HCT116 (cell line): Measurements from ENCODE around the gene LHPP.

Experiments used
- EZH2phosphoT487 ChIP-seq: fragments of 200-600 bp; IDR thresholded peaks from 2 replicates; pipeline ENCODE4 v1.6.1; 2018; ENCODE audit warnings: antibody characterized with exemption, borderline replicate concordance
- POLR2A ChIP-seq: IDR thresholded peaks from 2 replicates; pipeline ENCODE4 v1.7.0; 2011; ENCODE audit warnings: borderline replicate concordance; ENCODE audit not compliant: insufficient read depth, insufficient read length; ENCODE audit errors: extremely low read depth
- POLR2AphosphoS5 ChIP-seq: IDR thresholded peaks from 2 replicates; pipeline ENCODE4 v1.6.1; 2011; ENCODE audit warnings: mild to moderate bottlenecking, low read depth, low read length, moderate library complexity
- RAD21 ChIP-seq: IDR thresholded peaks from 2 replicates; pipeline ENCODE4 v1.6.1; 2012; ENCODE audit warnings: low read depth, mild to moderate bottlenecking
- REST ChIP-seq: IDR thresholded peaks from 2 replicates; pipeline ENCODE4 v1.6.1; 2012; ENCODE audit warnings: low read depth
- SIN3A ChIP-seq: IDR thresholded peaks from 2 replicates; pipeline ENCODE4 v1.6.1; 2012; ENCODE audit warnings: low read depth
- YY1 ChIP-seq: IDR thresholded peaks from 2 replicates; pipeline ENCODE4 v1.6.1; 2011; ENCODE audit warnings: low read length, low read depth, moderate library complexity, mild to moderate bottlenecking; ENCODE audit not compliant: insufficient replicate concordance; ENCODE audit errors: extremely low read depth
- ZNF274 ChIP-seq: fragments of 200-500 bp; sonication (Bioruptor generic); IDR thresholded peaks from 2 replicates; pipeline ENCODE4 v1.6.1; 2014; ENCODE audit warnings: mild to moderate bottlenecking, low read depth, low read length, inconsistent platforms
- TF ChIP-seq, protein P1 (sequence below), 3 experiments: fragments of 200-600 bp in 1 of 3; sonication (generic) in 1 of 3; IDR thresholded peaks in 2 of 3; conservative IDR thresholded peaks in 1 of 3; 2 replicates each; pipeline ENCODE4 v1.5.1; 2012 to 2017; ENCODE audit warnings: low read depth in 2 of 3, low read length in 2 of 3, antibody characterized with exemption in 1 of 3, borderline replicate concordance in 1 of 3, control low read depth in 1 of 3, mild to moderate bottlenecking in 1 of 3, mixed read lengths in 1 of 3, mixed run types in 1 of 3, moderate library complexity in 1 of 3; ENCODE audit not compliant: insufficient read depth in 1 of 3

DNA sequence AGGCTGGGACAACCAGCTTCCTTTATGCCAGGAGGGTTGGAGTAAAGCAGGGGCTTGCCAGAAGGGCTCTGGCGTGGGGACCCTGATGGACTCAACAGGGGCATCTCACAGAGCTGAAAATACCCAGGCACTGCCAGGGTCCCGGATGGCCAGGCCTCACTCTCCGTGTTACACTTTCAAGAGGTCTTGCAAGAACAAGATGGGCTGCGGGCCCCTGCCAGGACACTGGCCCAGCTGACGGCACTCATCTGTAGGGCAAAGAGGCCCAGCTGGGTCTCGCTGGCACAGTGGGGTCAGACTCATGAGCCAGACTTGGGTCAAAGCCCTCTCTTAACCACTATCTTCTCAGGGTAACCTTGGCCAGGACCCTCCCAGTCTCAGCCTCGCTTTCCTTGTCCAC lies 191.7 kb downstream of the LHPP start:
- TF ChIP-seq REST, result no peak
- no peak for TF ChIP-seq EZH2phosphoT487
- TF ChIP-seq, protein P1, sequence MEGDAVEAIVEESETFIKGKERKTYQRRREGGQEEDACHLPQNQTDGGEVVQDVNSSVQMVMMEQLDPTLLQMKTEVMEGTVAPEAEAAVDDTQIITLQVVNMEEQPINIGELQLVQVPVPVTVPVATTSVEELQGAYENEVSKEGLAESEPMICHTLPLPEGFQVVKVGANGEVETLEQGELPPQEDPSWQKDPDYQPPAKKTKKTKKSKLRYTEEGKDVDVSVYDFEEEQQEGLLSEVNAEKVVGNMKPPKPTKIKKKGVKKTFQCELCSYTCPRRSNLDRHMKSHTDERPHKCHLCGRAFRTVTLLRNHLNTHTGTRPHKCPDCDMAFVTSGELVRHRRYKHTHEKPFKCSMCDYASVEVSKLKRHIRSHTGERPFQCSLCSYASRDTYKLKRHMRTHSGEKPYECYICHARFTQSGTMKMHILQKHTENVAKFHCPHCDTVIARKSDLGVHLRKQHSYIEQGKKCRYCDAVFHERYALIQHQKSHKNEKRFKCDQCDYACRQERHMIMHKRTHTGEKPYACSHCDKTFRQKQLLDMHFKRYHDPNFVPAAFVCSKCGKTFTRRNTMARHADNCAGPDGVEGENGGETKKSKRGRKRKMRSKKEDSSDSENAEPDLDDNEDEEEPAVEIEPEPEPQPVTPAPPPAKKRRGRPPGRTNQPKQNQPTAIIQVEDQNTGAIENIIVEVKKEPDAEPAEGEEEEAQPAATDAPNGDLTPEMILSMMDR (IDR thresholded peaks at IDR 0.05 in 2 of 3, conservative IDR thresholded peaks at IDR 0.05 in 1 of 3; ENCODE audit: borderline replicate concordance in 1 of 3, insufficient read depth in 1 of 3, low read depth in 2 of 3, low read length in 2 of 3), result no peak
- TF ChIP-seq SIN3A, result no peak
- TF ChIP-seq POLR2AphosphoS5, result no peak
- no peak for TF ChIP-seq RAD21
- no peak for TF ChIP-seq POLR2A
- TF ChIP-seq YY1, result no peak
- TF ChIP-seq ZNF274, result no peak
